ENCODE data around the gene ETV6.

DNA sequence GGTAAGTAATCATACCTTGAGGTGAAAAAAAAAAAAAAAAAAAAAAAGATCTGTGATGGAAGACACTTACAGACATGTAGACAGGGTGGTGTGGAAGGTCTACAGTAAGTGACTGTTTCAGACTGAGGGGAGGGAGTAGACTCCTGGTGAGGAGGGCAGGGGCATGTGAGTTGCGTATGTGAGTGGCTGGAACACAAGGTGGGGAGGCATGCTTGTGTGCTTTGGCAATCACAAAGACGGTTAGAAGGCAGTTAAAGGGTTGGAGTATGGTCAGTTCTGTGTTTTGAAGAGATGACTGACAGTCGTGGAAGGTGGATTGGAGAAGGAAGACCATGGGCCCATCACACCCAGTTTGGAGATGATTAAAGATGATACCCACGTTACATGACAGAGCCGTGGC, 65.2 kb downstream of the ETV6 start:
- TF ChIP-seq, protein P1, sequence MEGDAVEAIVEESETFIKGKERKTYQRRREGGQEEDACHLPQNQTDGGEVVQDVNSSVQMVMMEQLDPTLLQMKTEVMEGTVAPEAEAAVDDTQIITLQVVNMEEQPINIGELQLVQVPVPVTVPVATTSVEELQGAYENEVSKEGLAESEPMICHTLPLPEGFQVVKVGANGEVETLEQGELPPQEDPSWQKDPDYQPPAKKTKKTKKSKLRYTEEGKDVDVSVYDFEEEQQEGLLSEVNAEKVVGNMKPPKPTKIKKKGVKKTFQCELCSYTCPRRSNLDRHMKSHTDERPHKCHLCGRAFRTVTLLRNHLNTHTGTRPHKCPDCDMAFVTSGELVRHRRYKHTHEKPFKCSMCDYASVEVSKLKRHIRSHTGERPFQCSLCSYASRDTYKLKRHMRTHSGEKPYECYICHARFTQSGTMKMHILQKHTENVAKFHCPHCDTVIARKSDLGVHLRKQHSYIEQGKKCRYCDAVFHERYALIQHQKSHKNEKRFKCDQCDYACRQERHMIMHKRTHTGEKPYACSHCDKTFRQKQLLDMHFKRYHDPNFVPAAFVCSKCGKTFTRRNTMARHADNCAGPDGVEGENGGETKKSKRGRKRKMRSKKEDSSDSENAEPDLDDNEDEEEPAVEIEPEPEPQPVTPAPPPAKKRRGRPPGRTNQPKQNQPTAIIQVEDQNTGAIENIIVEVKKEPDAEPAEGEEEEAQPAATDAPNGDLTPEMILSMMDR (IDR thresholded peaks at IDR 0.05): no peak
- TF ChIP-seq EP300 (IDR thresholded peaks at IDR 0.05): no peak

All from upper lobe of left lung (tissue), 4 donors.